HG02973 (cell line): ENCODE data around the gene UFSP1.

ENCODE experiments used
- ATAC-seq: cut with Tn5 transposase; IDR thresholded peaks from one replicate; pipeline ENCODE4 v1.9.1; 2021; ENCODE audit warnings: moderate library complexity; ENCODE audit not compliant: unreplicated experiment

The UFSP1 gene

GRCh38 chr7:100895956-100896731, 6.6 kb upstream of the UFSP1 start:
- no peak for ATAC-seq

DNA sequence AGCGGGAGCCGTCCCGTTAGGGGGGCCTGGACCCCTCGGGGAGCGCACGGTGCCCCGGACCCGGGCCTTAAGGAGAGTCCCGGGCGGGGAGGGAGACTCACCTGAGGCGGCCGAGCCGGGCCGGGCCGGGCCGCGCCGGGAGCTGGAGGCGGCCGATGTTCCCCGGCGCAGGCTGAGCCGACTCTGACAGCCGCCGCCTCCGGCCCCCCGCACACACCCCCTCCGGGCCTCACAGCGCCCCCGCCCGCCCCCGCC, 6.1 kb upstream of the UFSP1 start, which contains the start of gene ACHE:
Gene ACHE (minus strand): TSS at position 188 of the 255 bp plus-strand sequence. CDS start 1,656 bp downstream, outside the sequence.
- ATAC-seq, result no peak

DNA sequence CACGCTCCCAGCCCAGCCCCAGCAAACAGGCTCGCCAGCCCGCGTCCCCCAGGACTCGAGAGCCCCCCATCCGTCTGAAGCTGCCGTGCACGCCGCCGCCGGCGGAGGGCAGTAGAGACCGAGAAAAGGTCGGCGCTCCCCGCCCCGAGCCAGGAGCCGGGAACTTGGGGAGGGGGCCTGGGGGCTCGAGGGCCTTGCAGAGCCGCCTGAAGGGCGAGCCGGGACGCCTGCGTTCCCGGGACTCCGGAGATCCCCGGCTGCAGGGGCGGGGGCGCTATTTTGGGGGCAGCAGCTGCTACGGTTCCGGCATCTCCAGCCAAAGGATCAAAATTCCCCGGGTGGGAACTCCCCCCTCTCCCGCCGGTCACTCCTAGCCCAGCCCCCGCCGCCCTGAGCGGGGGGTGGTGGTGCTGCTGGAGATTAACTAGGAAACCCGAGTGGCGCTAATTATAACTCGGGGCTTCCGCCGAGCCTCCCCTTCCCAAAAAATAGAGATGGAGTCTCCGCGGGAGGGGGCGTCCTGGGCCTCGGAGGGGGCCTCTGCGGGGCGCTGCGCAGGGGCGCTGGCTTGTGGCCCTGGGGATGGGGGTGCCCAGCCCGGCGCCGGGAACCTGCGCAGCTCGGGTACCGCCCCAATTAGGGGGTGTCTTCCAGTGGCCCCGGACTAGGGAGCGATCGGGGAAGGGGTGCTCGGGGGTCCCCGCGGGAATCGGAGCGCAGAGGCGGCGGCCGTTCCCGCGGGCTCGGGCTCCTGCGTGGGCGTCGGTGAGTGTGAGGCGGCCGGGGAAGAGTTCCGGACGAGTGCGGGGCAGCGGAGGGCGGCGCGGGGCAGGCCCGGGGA, 5.6 kb upstream of the UFSP1 start:
- no peak for ATAC-seq

DNA sequence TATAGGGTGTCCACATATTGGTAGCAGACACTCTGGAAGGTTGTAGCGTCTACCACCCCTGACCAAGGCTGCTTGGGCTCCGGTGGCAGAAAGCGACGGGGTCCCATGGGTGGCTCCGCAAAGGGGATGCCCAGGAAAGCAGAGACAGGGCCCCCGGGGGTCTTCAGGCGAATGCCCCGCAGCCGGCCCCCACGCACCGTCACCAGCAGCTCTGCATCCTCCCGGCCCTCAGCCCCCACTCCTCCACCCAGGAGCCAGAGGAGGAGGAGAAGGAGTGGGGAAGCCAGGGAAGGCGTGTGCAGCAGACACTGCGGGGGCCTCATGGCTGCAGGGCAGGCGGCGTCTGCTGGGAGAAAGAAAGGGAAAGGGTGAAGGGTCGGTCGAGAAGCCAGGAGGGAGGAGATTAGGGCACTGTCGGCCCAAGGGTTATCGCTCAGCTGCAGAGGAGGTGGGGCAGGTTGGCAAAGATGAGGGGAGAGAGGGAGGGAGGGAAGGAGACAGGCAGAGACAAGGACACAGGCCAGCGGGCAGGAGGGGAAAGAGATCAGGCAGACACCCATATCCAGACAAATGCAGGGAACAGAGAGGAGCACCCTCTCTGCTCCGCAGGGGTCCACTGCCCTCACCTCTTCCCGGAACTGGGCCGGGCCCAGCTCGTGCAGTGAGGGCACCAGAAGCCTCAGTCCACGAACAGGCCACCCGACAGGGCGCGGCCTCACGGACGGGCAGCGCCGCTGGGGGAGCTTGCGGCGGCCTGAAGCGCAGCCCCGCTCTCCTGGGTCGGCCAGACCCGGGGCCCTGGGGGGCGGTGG, 4.6 kb upstream of the UFSP1 start:
- ATAC-seq, result no peak

DNA sequence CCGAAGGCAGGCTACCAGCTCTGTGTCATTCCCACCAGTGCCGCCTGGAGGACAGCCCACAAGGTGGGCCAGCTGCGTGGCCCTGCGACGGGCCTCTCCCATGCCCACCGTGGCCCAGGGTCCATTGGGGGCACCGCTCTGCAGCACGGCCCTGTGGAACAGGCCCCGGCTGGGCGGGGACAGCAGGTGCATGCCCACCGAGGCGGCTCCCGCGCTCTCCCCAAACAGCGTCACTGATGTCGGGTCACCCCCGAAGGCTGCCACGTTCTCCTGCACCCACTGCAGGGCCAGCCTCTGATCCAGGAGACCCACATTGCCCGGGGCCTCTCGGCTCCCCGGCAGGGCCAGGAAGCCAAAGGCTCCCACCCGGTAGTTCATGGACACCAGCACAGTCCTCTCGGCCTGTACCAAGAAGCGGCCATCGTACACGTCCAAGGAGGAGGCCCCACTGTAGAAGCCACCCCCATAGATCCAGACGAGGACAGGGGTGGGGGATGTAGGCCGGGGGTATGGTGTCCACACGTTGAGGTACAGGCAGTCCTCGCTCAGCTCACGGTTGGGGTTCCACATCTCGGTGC, 3.9 kb upstream of the UFSP1 start:
- no peak for ATAC-seq

- no peak for ATAC-seq
Measured at GRCh38 chr7:100892364-100893317, 3.1 kb upstream of the UFSP1 start.

- ATAC-seq, result no peak
Measured at GRCh38 chr7:100891568-100892247, 2.2 kb upstream of the UFSP1 start.

- no peak for ATAC-seq
Measured at GRCh38 chr7:100890653-100891567, 1.4 kb upstream of the UFSP1 start.

- no peak for ATAC-seq
Measured at GRCh38 chr7:100888291-100888987, 1.1 kb downstream of the UFSP1 start.

DNA sequence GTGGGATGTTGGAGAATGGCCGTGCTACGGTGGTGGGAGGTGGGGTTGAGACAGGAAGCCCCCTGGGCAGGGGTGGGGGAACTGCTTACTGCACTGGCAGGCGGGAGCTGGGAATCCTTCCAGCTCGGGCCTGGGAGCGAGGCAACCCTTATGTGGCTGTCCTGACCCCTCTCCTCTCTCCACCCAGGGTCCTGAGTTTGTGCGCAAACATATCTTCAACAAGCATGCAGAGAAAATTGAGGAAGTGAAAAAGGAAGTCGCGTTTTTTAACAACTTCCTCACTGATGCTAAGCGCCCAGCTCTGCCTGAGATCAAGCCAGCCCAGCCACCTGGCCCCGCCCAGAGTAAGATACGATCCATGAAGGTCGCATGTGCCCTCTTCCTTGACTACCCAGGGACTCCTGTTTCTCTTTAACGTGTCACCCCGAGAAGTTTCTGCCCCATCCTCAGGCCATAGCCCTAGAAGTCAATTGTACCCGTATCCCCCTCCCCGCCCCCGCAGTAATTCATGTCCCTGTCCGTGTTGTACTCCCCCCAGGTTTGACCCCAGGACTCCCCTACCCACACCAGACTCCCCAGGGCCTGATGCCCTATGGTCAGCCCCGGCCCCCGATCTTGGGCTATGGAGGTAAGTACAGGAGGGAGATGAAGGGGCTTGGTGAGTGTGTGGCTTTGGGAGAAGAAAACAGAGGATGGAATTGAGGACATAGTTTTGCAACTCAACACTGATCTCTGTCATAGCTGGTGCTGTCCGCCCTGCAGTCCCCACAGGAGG, 1.8 kb downstream of the UFSP1 start:
- ATAC-seq, result peak; percentile 40

DNA sequence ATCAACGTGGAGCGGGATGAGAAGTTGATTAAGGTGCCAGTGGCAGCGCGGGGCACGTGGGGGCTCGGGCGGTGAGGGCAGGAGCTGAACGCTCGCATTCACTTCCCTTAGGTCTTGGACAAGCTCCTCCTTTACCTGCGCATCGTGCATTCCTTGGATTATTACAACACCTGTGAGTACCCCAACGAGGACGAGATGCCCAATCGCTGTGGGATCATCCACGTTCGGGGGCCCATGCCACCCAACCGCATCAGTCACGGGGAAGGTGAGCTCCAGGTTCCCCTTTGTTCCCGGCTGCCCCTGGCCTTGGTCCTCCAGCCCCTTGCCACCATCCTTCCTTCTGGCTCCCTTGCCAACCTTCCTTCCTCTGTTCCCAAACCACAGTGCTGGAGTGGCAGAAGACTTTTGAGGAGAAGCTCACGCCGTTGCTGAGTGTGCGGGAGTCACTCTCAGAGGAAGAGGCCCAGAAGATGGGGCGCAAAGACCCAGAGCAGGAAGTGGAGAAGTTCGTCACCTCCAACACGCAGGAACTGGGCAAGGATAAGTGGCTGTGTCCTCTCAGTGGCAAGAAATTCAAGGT, 2.5 kb downstream of the UFSP1 start:
- ATAC-seq, result no peak

GRCh38 chr7:100886142-100886935, 3.2 kb downstream of the UFSP1 start:
- no peak for ATAC-seq

- ATAC-seq, result no peak
Measured at GRCh38 chr7:100885440-100886141, 3.9 kb downstream of the UFSP1 start.

DNA sequence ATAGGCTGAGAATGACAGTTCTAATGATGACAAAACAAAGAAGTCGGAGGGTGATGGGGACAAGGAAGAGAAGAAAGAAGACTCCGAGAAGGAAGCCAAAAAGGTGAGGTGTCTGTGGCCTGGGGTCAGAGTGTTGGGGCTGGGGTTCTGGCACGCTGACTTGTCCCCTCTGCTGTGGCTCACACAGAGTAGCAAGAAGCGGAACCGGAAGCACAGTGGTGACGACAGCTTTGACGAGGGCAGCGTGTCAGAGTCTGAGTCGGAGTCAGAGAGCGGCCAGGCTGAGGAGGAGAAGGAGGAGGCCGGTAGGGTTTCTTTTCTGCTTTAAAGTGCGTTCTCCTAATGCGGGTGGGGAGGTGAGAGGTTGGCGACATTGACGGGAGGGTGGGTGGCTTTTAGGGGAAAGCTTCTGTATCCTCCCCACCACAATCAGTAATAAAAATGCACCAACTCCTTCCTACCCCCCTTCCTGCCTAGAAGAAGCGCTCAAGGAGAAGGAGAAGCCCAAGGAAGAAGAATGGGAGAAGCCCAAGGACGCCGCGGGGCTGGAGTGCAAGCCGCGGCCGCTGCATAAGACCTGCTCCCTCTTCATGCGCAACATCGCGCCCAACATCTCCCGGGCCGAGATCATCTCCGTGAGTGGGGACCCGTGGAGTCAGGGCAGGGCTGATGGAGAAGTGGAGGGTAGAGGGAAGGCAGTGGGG, 4.6 kb downstream of the UFSP1 start:
- no peak for ATAC-seq
